IMR-90 (cell line): ENCODE data around the gene PRKCG. TPM values are rescaled to one million over a fixed set of nuclear protein-coding genes. Genes with fewer than 3 reads are reported as not detected.

Source experiments
- ATAC-seq: fragments of 200-7000 bp; cut with Tn5 transposase; 2 replicates; pipeline ENCODE4 v1.9.1; 2020; ENCODE audit warnings: low read depth, mild to moderate bottlenecking, moderate library complexity
- BruUV-seq: library from RNA; stranded (reverse); fragments of 400-500 nt; replicated peaks from 2 replicates; lab custom pipeline; 2021; lab: Mats Ljungman, UMichigan
- CTCF ChIA-PET: fragments of 300-600 bp; formaldehyde crosslinking; extraction: SDS; loops from one replicate; lab custom pipeline; 2021; ENCODE audit warnings: antibody characterized with exemption; lab: Yijun Ruan, JAX
- POLR2A ChIA-PET: fragments of 300-600 bp; sonication (Branson Sonifier 250); formaldehyde crosslinking; loops from one replicate; lab custom pipeline; 2022; ENCODE audit warnings: antibody characterized with exemption; ENCODE audit not compliant: unreplicated experiment; lab: Charles Lee
- DNase-seq: peaks from one replicate; pipeline ENCODE4 v3.0.0; 2013
- H2AFZ ChIP-seq: replicated peaks from 2 replicates; pipeline ENCODE3; 2013; ENCODE audit warnings: low read length, mild to moderate bottlenecking; ENCODE audit not compliant: poor library complexity
- H2AK5ac ChIP-seq: 2 replicates; pipeline ENCODE4 v1.6.1; 2013; ENCODE audit warnings: low read depth, low read length, inconsistent platforms
- H2AK9ac ChIP-seq: replicated peaks from 2 replicates; pipeline ENCODE3; 2013; ENCODE audit warnings: mild to moderate bottlenecking, low read depth, low read length, moderate library complexity; ENCODE audit not compliant: poor library complexity
- H2BK120ac ChIP-seq: 2 replicates; pipeline ENCODE4 v1.6.1; 2013; ENCODE audit warnings: low read depth, low read length, inconsistent platforms
- H2BK15ac ChIP-seq: 3 replicates; pipeline ENCODE4 v1.6.1; 2013; ENCODE audit warnings: low read depth, low read length, inconsistent platforms
- H2BK20ac ChIP-seq: 2 replicates; pipeline ENCODE4 v1.6.1; 2013; ENCODE audit warnings: low read depth, mild to moderate bottlenecking, inconsistent platforms, low read length, moderate library complexity
- H2BK5ac ChIP-seq: 2 replicates; pipeline ENCODE4 v1.6.1; 2013; ENCODE audit warnings: mild to moderate bottlenecking, low read depth, low read length, inconsistent platforms; ENCODE audit not compliant: poor library complexity, severe bottlenecking
- H3K14ac ChIP-seq: replicated peaks from 2 replicates; pipeline ENCODE4 v1.6.1; 2013; ENCODE audit warnings: low read depth, low read length, inconsistent platforms
- H3K18ac ChIP-seq: 2 replicates; pipeline ENCODE4 v1.6.1; 2013; ENCODE audit warnings: low read depth, low read length, control low read depth
- H3K23ac ChIP-seq: 2 replicates; pipeline ENCODE4 v1.6.1; 2013; ENCODE audit warnings: low read depth, low read length, inconsistent platforms
- H3K27ac ChIP-seq: 2 replicates; pipeline ENCODE4 v1.5.1; 2013; ENCODE audit warnings: mild to moderate bottlenecking, control low read depth, low read length; ENCODE audit not compliant: insufficient read depth
- H3K27me3 ChIP-seq: 2 replicates; pipeline ENCODE4 v1.6.1; 2013; ENCODE audit warnings: low read length; ENCODE audit not compliant: control insufficient read depth, insufficient read depth
- H3K36me3 ChIP-seq: 2 replicates; pipeline ENCODE4 v1.6.1; 2013; ENCODE audit warnings: low read length, mixed read lengths; ENCODE audit not compliant: control insufficient read depth, insufficient read depth
- H3K4ac ChIP-seq: 2 replicates; pipeline ENCODE4 v1.6.1; 2013; ENCODE audit warnings: low read depth, low read length, inconsistent platforms
- H3K4me1 ChIP-seq: 2 replicates; pipeline ENCODE4 v1.6.1; 2013; ENCODE audit warnings: low read length, mixed read lengths; ENCODE audit not compliant: control insufficient read depth, insufficient read depth
- H3K4me2 ChIP-seq: 2 replicates; pipeline ENCODE4 v1.6.1; 2013; ENCODE audit warnings: low read depth, mild to moderate bottlenecking, control low read depth, low read length, moderate library complexity
- H3K4me3 ChIP-seq: 2 replicates; pipeline ENCODE4 v1.5.1; 2013; ENCODE audit warnings: low read depth, mild to moderate bottlenecking, control low read depth, low read length, moderate library complexity; ENCODE audit not compliant: insufficient read depth
- H3K56ac ChIP-seq: 2 replicates; pipeline ENCODE4 v1.6.1; 2013; ENCODE audit warnings: low read length, inconsistent platforms; ENCODE audit not compliant: insufficient read depth; ENCODE audit errors: extremely low read depth
- H3K79me1 ChIP-seq, 2 experiments: 2 replicates each; pipeline ENCODE4 v1.6.1; 2013; ENCODE audit warnings: low read length in 2 of 2, inconsistent platforms in 1 of 2, low read depth in 1 of 2
- H3K9ac ChIP-seq: 2 replicates; pipeline ENCODE4 v1.6.1; 2013; ENCODE audit warnings: low read depth, low read length, control low read depth
- H3K9me1 ChIP-seq: 2 replicates; pipeline ENCODE4 v1.6.1; 2013; ENCODE audit warnings: low read length, inconsistent platforms; ENCODE audit not compliant: insufficient read depth
- H3K9me3 ChIP-seq: 2 replicates; pipeline ENCODE4 v1.6.1; 2013; ENCODE audit warnings: low read length; ENCODE audit not compliant: control insufficient read depth, insufficient read depth
- H4K20me1 ChIP-seq: 2 replicates; pipeline ENCODE4 v1.6.1; 2013; ENCODE audit warnings: low read length, inconsistent platforms; ENCODE audit not compliant: insufficient read depth
- H4K5ac ChIP-seq: 2 replicates; pipeline ENCODE4 v1.6.1; 2013; ENCODE audit warnings: mild to moderate bottlenecking, low read depth, low read length, control low read depth
- H4K8ac ChIP-seq, 2 experiments: 2 replicates each; pipeline ENCODE4 v1.6.1; 2013; ENCODE audit warnings: low read depth in 2 of 2, low read length in 2 of 2, control low read depth in 1 of 2, inconsistent platforms in 1 of 2
- H4K91ac ChIP-seq: 2 replicates; pipeline ENCODE4 v1.6.1; 2013; ENCODE audit warnings: low read depth, low read length, inconsistent platforms; ENCODE audit not compliant: insufficient read depth
- MXI1 ChIP-seq: IDR thresholded peaks from 2 replicates; pipeline ENCODE4 v1.6.1; 2012; ENCODE audit warnings: low read depth, mild to moderate bottlenecking, low read length, moderate library complexity, borderline replicate concordance
- NFE2L2 ChIP-seq: fragments of 150-350 bp; IDR thresholded peaks from 2 replicates; pipeline ENCODE4 v1.6.1; 2016; ENCODE audit warnings: low read depth, mild to moderate bottlenecking, low read length
- WGBS, 2 experiments: methylation state at CpG; one replicate each; pipeline versions ENCODE4 v1.1.5 to v1.1.7; 2013; ENCODE audit warnings: missing lambda C conversion rate in 2 of 2; ENCODE audit not compliant: insufficient read length in 1 of 2; ENCODE audit errors: extremely low coverage in 2 of 2; 5-methylcytosine and 5-hydroxymethylcytosine counted together
- dilution Hi-C: fragments of 300-500 bp; cut with HindIII; formaldehyde crosslinking; loops from one replicate; pipeline ENCODE4 v1.14.3; 2018; ENCODE audit warnings: low sequenced_read_pairs; ENCODE audit not compliant: unreplicated experiment
- in situ Hi-C: fragments of 300-500 bp; cut with MboI; formaldehyde crosslinking; loops from 3 replicates; pipeline ENCODE4 v1.14.3; 2019; ENCODE audit warnings: low sequenced_read_pairs, inconsistent platforms, mixed read lengths
- intact Hi-C: fragments of 100-400 bp; cut with micrococcal nuclease; formaldehyde crosslinking; loops from 2 replicates; pipeline ENCODE4 v1.10.0; 2022
- polyA plus RNA-seq, 3 experiments: library from polyadenylated mRNA; depleted of rRNA; stranded (reverse); fragments of >200 nt; gene quantifications; 2 replicates each; pipeline ENCODE4 v1.2.3, GENCODE V29; 2012; ENCODE audit warnings: low replicate concordance in 1 of 3
- total RNA-seq: library from RNA; depleted of rRNA; stranded (reverse); fragments of >200 nt; gene quantifications from 2 replicates; pipeline ENCODE4 v1.2.3, GENCODE V29; 2012
- TF ChIP-seq, protein P1 (sequence below): fragments of 150-350 bp; IDR thresholded peaks from 2 replicates; pipeline ENCODE4 v1.6.1; 2017; ENCODE audit warnings: mild to moderate bottlenecking, antibody characterized with exemption, low read length, low read depth
- TF ChIP-seq, protein P2 (sequence below): fragments of 150-350 bp; IDR thresholded peaks from 2 replicates; pipeline ENCODE4 v1.6.1; 2016; ENCODE audit warnings: low read depth, mild to moderate bottlenecking, low read length, moderate library complexity, borderline replicate concordance

The PRKCG gene
- total and polyA plus RNA-seq, 2 of the 4 experiments (the other 2 are of a cell fraction) = not detected

DNA sequence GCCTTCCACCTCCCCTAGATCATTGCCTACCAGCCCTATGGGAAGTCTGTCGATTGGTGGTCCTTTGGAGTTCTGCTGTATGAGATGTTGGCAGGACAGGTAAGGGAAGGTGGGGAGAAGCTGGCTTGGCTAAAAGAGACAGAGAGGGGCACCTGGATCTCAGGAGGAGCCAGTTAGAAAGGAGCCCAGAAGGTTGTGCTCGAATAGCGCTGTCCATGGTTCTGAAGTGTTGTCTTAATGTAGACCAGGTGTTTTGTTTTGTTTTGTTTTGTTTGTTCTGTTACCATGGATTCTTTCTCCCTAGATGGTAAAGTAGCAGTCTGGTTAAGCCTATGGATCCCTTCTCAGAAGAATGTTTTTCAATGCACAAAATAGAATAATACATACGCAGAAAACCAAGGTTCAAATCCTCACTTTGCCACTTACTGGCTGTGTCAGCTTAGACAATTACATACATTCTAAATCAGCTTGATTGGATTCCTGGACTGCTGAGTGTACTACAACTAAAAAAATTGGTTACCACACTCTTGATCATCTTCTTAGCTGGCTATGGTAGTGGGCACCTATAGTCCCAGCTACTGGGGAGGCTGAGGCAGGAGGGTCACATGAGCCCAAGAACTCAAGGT, 21.2 kb downstream of the PRKCG start:
- no peak overlapping the region for H4K91ac ChIP-seq
- ATAC-seq = no peak
- no peak overlapping the region for H2BK120ac ChIP-seq
- H3K36me3 ChIP-seq = no peaks in the 10 kb centered on the region
- no peaks in the 10 kb centered on the region for H3K79me1 ChIP-seq
- intact Hi-C loops (loop anchor here (2.0 kb wide), 1 partner anchor 24 kb away; no protein-coding TSS in a partner anchor), in situ Hi-C loops (no loop called here), dilution Hi-C loops (no loop called here)
- H3K27ac ChIP-seq = no peak overlapping the region
- POLR2A ChIA-PET = no interaction called here
- no peak overlapping the region for H3K4me2 ChIP-seq
- H2AFZ ChIP-seq = no peak overlapping the region
- peaks cover 16% of the 10 kb centered on the region for H3K27me3 ChIP-seq
- no peak overlapping the region for H3K4me3 ChIP-seq
- no peaks in the 10 kb centered on the region for H4K20me1 ChIP-seq
- H2BK15ac ChIP-seq = no peak overlapping the region
- H3K23ac ChIP-seq = no peak overlapping the region
- H3K4me1 ChIP-seq = peaks cover 2% of the 10 kb centered on the region; the same call in 1 of the 2 replicates
- CTCF ChIA-PET = no interaction called here
- no peak overlapping the region for H4K5ac ChIP-seq
- no peak overlapping the region for H3K18ac ChIP-seq
- DNase-seq = peak; percentile 30
- no peak overlapping the region for H3K56ac ChIP-seq
- WGBS, 2 experiments = no CpG with 5 or more reads among the region's 4 CpGs
- no peaks in the 10 kb centered on the region for H3K9me1 ChIP-seq
- H2BK20ac ChIP-seq = no peak overlapping the region
- no peaks in the 10 kb centered on the region for H3K9me3 ChIP-seq
- TF ChIP-seq, protein P1, sequence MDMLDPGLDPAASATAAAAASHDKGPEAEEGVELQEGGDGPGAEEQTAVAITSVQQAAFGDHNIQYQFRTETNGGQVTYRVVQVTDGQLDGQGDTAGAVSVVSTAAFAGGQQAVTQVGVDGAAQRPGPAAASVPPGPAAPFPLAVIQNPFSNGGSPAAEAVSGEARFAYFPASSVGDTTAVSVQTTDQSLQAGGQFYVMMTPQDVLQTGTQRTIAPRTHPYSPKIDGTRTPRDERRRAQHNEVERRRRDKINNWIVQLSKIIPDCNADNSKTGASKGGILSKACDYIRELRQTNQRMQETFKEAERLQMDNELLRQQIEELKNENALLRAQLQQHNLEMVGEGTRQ = no peak
- TF ChIP-seq NFE2L2 = no peak
- TF ChIP-seq, protein P2, sequence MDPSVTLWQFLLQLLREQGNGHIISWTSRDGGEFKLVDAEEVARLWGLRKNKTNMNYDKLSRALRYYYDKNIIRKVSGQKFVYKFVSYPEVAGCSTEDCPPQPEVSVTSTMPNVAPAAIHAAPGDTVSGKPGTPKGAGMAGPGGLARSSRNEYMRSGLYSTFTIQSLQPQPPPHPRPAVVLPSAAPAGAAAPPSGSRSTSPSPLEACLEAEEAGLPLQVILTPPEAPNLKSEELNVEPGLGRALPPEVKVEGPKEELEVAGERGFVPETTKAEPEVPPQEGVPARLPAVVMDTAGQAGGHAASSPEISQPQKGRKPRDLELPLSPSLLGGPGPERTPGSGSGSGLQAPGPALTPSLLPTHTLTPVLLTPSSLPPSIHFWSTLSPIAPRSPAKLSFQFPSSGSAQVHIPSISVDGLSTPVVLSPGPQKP = no peak
- TF ChIP-seq MXI1 = no peak
- no peak overlapping the region for H2AK5ac ChIP-seq
- H3K9ac ChIP-seq = no peak overlapping the region
- no peak overlapping the region for H4K8ac ChIP-seq
- no peak overlapping the region for H2AK9ac ChIP-seq
- H2BK5ac ChIP-seq = no peak overlapping the region
- BruUV-seq = no TSS peak
- H3K4ac ChIP-seq = no peak overlapping the region
- no peak overlapping the region for H3K14ac ChIP-seq
